HCT116 (cell line): Measurements from ENCODE around the gene ZFYVE19.

Source experiments
- CBX3 ChIP-seq: IDR thresholded peaks from 2 replicates; pipeline ENCODE4 v1.6.1; 2012; ENCODE audit warnings: low read depth
- CEBPB ChIP-seq: IDR thresholded peaks from 2 replicates; pipeline ENCODE4 v1.6.1; 2012; ENCODE audit warnings: low read depth
- EZH2 ChIP-seq: fragments of 200-600 bp; sonication (generic); IDR thresholded peaks from 2 replicates; pipeline ENCODE4 v1.6.1; 2017; ENCODE audit warnings: antibody characterized with exemption, mixed run types
- EZH2phosphoT487 ChIP-seq: fragments of 200-600 bp; IDR thresholded peaks from 2 replicates; pipeline ENCODE4 v1.6.1; 2018; ENCODE audit warnings: antibody characterized with exemption, borderline replicate concordance
- JUND ChIP-seq: IDR thresholded peaks from 2 replicates; pipeline ENCODE4 v1.6.1; 2012
- POLR2A ChIP-seq: IDR thresholded peaks from 2 replicates; pipeline ENCODE4 v1.7.0; 2011; ENCODE audit warnings: borderline replicate concordance; ENCODE audit not compliant: insufficient read depth, insufficient read length; ENCODE audit errors: extremely low read depth
- POLR2AphosphoS5 ChIP-seq: IDR thresholded peaks from 2 replicates; pipeline ENCODE4 v1.6.1; 2011; ENCODE audit warnings: mild to moderate bottlenecking, low read depth, low read length, moderate library complexity
- RAD21 ChIP-seq: IDR thresholded peaks from 2 replicates; pipeline ENCODE4 v1.6.1; 2012; ENCODE audit warnings: low read depth, mild to moderate bottlenecking
- SIN3A ChIP-seq: IDR thresholded peaks from 2 replicates; pipeline ENCODE4 v1.6.1; 2012; ENCODE audit warnings: low read depth
- SP1 ChIP-seq: IDR thresholded peaks from 2 replicates; pipeline ENCODE4 v1.6.1; 2012; ENCODE audit warnings: low read depth
- TCF7L2 ChIP-seq: IDR thresholded peaks from 2 replicates; pipeline ENCODE4 v1.7.0; 2011; ENCODE audit warnings: borderline replicate concordance, inconsistent platforms; ENCODE audit not compliant: insufficient read depth, insufficient read length; ENCODE audit errors: extremely low read depth
- TF ChIP-seq, protein P1 (sequence below), 3 experiments: fragments of 200-600 bp in 1 of 3; sonication (generic) in 1 of 3; IDR thresholded peaks in 2 of 3; conservative IDR thresholded peaks in 1 of 3; 2 replicates each; pipeline ENCODE4 v1.5.1; 2012 to 2017; ENCODE audit warnings: low read depth in 2 of 3, low read length in 2 of 3, antibody characterized with exemption in 1 of 3, borderline replicate concordance in 1 of 3, control low read depth in 1 of 3, mild to moderate bottlenecking in 1 of 3, mixed read lengths in 1 of 3, mixed run types in 1 of 3, moderate library complexity in 1 of 3; ENCODE audit not compliant: insufficient read depth in 1 of 3
- TF ChIP-seq, protein P2 (sequence below): IDR thresholded peaks from 2 replicates; pipeline ENCODE4 v1.6.1; 2011; ENCODE audit warnings: mild to moderate bottlenecking, low read length, moderate library complexity; ENCODE audit not compliant: insufficient replicate concordance; ENCODE audit errors: extremely low read depth
- TF ChIP-seq, protein P3 (sequence below): IDR thresholded peaks from 2 replicates; pipeline ENCODE4 v1.6.1; 2012; ENCODE audit warnings: low read depth

DNA sequence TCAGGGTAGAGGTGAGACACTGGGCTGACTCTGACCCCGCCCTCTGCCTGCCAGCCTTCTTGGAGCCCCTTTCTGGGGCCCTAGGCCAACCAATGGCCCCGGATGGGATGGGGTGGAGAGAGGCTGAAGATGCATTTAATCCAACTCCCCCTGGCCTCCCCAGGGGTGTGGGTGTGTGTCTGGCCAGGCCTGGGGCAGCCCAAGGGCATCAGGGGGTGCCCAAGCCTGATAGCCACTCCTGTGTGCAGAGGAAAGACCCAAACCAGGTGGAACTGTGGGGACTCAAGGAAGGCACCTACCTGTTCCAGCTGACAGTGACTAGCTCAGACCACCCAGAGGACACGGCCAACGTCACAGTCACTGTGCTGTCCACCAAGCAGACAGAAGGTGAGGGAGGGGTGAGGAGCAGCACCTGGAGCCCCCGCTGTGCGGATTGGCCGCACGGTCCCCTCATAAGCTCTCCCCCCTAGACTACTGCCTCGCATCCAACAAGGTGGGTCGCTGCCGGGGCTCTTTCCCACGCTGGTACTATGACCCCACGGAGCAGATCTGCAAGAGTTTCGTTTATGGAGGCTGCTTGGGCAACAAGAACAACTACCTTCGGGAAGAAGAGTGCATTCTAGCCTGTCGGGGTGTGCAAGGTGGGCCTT, 46.5 kb downstream of the ZFYVE19 start:
- TF ChIP-seq, protein P1, sequence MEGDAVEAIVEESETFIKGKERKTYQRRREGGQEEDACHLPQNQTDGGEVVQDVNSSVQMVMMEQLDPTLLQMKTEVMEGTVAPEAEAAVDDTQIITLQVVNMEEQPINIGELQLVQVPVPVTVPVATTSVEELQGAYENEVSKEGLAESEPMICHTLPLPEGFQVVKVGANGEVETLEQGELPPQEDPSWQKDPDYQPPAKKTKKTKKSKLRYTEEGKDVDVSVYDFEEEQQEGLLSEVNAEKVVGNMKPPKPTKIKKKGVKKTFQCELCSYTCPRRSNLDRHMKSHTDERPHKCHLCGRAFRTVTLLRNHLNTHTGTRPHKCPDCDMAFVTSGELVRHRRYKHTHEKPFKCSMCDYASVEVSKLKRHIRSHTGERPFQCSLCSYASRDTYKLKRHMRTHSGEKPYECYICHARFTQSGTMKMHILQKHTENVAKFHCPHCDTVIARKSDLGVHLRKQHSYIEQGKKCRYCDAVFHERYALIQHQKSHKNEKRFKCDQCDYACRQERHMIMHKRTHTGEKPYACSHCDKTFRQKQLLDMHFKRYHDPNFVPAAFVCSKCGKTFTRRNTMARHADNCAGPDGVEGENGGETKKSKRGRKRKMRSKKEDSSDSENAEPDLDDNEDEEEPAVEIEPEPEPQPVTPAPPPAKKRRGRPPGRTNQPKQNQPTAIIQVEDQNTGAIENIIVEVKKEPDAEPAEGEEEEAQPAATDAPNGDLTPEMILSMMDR (IDR thresholded peaks at IDR 0.05 in 2 of 3, conservative IDR thresholded peaks at IDR 0.05 in 1 of 3; ENCODE audit: borderline replicate concordance in 1 of 3, insufficient read depth in 1 of 3, low read depth in 2 of 3, low read length in 2 of 3), result no peak
- TF ChIP-seq EZH2phosphoT487 (no peak), RAD21 (no peak), EZH2 (no peak), POLR2AphosphoS5 (no peak), JUND (no peak), TCF7L2 (no peak), SP1 (no peak), SIN3A (no peak), POLR2A (no peak), CBX3 (no peak), CEBPB (no peak)
- TF ChIP-seq, protein P2, sequence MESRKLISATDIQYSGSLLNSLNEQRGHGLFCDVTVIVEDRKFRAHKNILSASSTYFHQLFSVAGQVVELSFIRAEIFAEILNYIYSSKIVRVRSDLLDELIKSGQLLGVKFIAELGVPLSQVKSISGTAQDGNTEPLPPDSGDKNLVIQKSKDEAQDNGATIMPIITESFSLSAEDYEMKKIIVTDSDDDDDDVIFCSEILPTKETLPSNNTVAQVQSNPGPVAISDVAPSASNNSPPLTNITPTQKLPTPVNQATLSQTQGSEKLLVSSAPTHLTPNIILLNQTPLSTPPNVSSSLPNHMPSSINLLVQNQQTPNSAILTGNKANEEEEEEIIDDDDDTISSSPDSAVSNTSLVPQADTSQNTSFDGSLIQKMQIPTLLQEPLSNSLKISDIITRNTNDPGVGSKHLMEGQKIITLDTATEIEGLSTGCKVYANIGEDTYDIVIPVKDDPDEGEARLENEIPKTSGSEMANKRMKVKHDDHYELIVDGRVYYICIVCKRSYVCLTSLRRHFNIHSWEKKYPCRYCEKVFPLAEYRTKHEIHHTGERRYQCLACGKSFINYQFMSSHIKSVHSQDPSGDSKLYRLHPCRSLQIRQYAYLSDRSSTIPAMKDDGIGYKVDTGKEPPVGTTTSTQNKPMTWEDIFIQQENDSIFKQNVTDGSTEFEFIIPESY, result no peak
- TF ChIP-seq, protein P3, sequence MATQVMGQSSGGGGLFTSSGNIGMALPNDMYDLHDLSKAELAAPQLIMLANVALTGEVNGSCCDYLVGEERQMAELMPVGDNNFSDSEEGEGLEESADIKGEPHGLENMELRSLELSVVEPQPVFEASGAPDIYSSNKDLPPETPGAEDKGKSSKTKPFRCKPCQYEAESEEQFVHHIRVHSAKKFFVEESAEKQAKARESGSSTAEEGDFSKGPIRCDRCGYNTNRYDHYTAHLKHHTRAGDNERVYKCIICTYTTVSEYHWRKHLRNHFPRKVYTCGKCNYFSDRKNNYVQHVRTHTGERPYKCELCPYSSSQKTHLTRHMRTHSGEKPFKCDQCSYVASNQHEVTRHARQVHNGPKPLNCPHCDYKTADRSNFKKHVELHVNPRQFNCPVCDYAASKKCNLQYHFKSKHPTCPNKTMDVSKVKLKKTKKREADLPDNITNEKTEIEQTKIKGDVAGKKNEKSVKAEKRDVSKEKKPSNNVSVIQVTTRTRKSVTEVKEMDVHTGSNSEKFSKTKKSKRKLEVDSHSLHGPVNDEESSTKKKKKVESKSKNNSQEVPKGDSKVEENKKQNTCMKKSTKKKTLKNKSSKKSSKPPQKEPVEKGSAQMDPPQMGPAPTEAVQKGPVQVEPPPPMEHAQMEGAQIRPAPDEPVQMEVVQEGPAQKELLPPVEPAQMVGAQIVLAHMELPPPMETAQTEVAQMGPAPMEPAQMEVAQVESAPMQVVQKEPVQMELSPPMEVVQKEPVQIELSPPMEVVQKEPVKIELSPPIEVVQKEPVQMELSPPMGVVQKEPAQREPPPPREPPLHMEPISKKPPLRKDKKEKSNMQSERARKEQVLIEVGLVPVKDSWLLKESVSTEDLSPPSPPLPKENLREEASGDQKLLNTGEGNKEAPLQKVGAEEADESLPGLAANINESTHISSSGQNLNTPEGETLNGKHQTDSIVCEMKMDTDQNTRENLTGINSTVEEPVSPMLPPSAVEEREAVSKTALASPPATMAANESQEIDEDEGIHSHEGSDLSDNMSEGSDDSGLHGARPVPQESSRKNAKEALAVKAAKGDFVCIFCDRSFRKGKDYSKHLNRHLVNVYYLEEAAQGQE, result no peak
